Colonic mucosa (tissue), 4 donors: Measurements from ENCODE around the gene PACSIN2. TPM values are rescaled to one million over a fixed set of nuclear protein-coding genes. Genes with fewer than 3 reads are reported as not detected.

ENCODE experiments used
- DNase-seq: peaks from one replicate; pipeline ENCODE4 v3.0.0-alpha.2; 2020
- H3K27ac ChIP-seq: fragments of 200-600 bp; one replicate; pipeline ENCODE4 v1.8.0; 2021
- H3K27me3 ChIP-seq: fragments of 200-600 bp; one replicate; pipeline ENCODE4 v1.8.0; 2021
- H3K36me3 ChIP-seq: fragments of 200-600 bp; one replicate; pipeline ENCODE4 v1.8.0; 2021
- H3K4me1 ChIP-seq: fragments of 200-600 bp; one replicate; pipeline ENCODE4 v1.8.0; 2021; ENCODE audit warnings: mild to moderate bottlenecking
- H3K4me3 ChIP-seq: fragments of 200-600 bp; one replicate; pipeline ENCODE4 v1.8.0; 2021
- H3K9ac ChIP-seq, 2 donors: one replicate each; pipeline ENCODE4 v1.7.0; 2013; ENCODE audit warnings: control low read depth in 2 of 2, low read depth in 2 of 2, low read length in 2 of 2
- H3K9me3 ChIP-seq: fragments of 200-600 bp; one replicate; pipeline ENCODE4 v1.8.0; 2021
- CTCF ChIP-seq: fragments of 200-600 bp; IDR thresholded peaks from one replicate; pipeline ENCODE4 v1.8.0; 2022; ENCODE audit warnings: antibody characterized with exemption, mild to moderate bottlenecking
- intact Hi-C: fragments of 100-400 bp; cut with DNase I; formaldehyde crosslinking; loops from one replicate; pipeline ENCODE4 v1.14.1; 2022
- total RNA-seq, 2 donors: library from RNA; stranded (reverse); fragmentation: NEBNext Ultra II Directional in 1 of 2; extraction: Animal tissue kit (Norgen Biotek cat#: 25700) in 1 of 2; gene quantifications; one replicate each; pipeline ENCODE4 v1.2.1, GENCODE V29; 2021
- donor health status: healthy.
- donor health status: DM: no; HTN: no; CAD: no.
- donor health status: DM: no; HTN: no; CAD: no.

The PACSIN2 gene
- total RNA-seq, 2 donors from 2014 or later: 143 to 160 TPM

GRCh38 chr22:42967933-42968332, 47.0 kb downstream of the PACSIN2 start:
- Histone ChIP-seq H3K4me3 (no peak overlapping the region), H3K4me1 (peaks cover 4% of the 10 kb centered on the region), H3K36me3 (no peaks in the 10 kb centered on the region), H3K27ac (no peak overlapping the region), H3K9me3 (no peaks in the 10 kb centered on the region), H3K27me3 (no peaks in the 10 kb centered on the region), H3K9ac (no peak overlapping the region)
- no peak for TF ChIP-seq CTCF
- intact Hi-C loops: no loop called here
- DNase-seq: peak; percentile 50

- Histone ChIP-seq H3K27ac (no peak overlapping the region), H3K4me3 (no peak overlapping the region), H3K27me3 (no peaks in the 10 kb centered on the region), H3K4me1 (peaks cover 2% of the 10 kb centered on the region), H3K9me3 (no peaks in the 10 kb centered on the region), H3K9ac (no peak overlapping the region), H3K36me3 (no peaks in the 10 kb centered on the region)
- no peak for DNase-seq
- intact Hi-C loops: no loop called here
- no peak for TF ChIP-seq CTCF
Observed at GRCh38 chr22:42967005-42967404, 47.9 kb downstream of the PACSIN2 start.

- H3K36me3 ChIP-seq: no peaks in the 10 kb centered on the region
- DNase-seq: no peak
- no peak overlapping the region for H3K4me3 ChIP-seq
- no peak overlapping the region for H3K9ac ChIP-seq
- H3K4me1 ChIP-seq: peaks cover 7% of the 10 kb centered on the region
- TF ChIP-seq CTCF: no peak
- no peaks in the 10 kb centered on the region for H3K9me3 ChIP-seq
- intact Hi-C loops: no loop called here
- H3K27ac ChIP-seq: no peak overlapping the region
- H3K27me3 ChIP-seq: no peaks in the 10 kb centered on the region
Observed at GRCh38 chr22:42966497-42966896, 48.5 kb downstream of the PACSIN2 start.

- Histone ChIP-seq H3K4me1 (peaks cover 15% of the 10 kb centered on the region), H3K9me3 (no peaks in the 10 kb centered on the region), H3K9ac (no peak overlapping the region), H3K4me3 (no peak overlapping the region), H3K27ac (no peak overlapping the region), H3K27me3 (no peaks in the 10 kb centered on the region), H3K36me3 (no peaks in the 10 kb centered on the region)
- intact Hi-C loops: no loop called here
- DNase-seq: no peak
- no peak for TF ChIP-seq CTCF
Observed at GRCh38 chr22:42964994-42965699, 49.8 kb downstream of the PACSIN2 start.

GRCh38 chr22:42963231-42963595, 51.7 kb downstream of the PACSIN2 start:
- H3K36me3 ChIP-seq: no peaks in the 10 kb centered on the region
- intact Hi-C loops: no loop called here
- H3K4me1 ChIP-seq: peaks cover 19% of the 10 kb centered on the region
- H3K9me3 ChIP-seq: no peaks in the 10 kb centered on the region
- H3K9ac ChIP-seq: peak overlapping the region in 1 of 2 donors; percentile 57
- no peak for TF ChIP-seq CTCF
- no peak overlapping the region for H3K4me3 ChIP-seq
- H3K27me3 ChIP-seq: no peaks in the 10 kb centered on the region
- peak overlapping the region; percentile 18 for H3K27ac ChIP-seq
- DNase-seq: no peak
